PC-9 (cell line): ENCODE data around the gene SIRPA.

Experiments used
- CTCF ChIP-seq: fragments of 200-600 bp; sonication (generic); conservative IDR thresholded peaks from 2 replicates; pipeline ENCODE4 v1.6.1; 2017; ENCODE audit warnings: mixed run types, antibody characterized with exemption, mild to moderate bottlenecking, moderate library complexity
- EZH2 ChIP-seq: fragments of 200-600 bp; sonication (generic); IDR thresholded peaks from 2 replicates; pipeline ENCODE4 v1.8.0; 2017; ENCODE audit warnings: antibody characterized with exemption, low read depth

GRCh38 chr20:1964061-1964460 lies 68.9 kb downstream of the SIRPA start:
- TF ChIP-seq CTCF (no peak), EZH2 (no peak)
